Measurements from ENCODE around the gene UEVLD.

UEVLD gene

GRCh38 chr11:18618342-18619025, 29.9 kb upstream of the UEVLD start:
- TF ChIP-seq CTCF (IDR thresholded peaks at IDR 0.05), result no peak

GRCh38 chr11:18617688-18618341, 29.3 kb upstream of the UEVLD start:
- TF ChIP-seq CTCF (IDR thresholded peaks at IDR 0.05), result no peak

- no peak for TF ChIP-seq CTCF (IDR thresholded peaks at IDR 0.05)
Observed at GRCh38 chr11:18615628-18616392, 27.3 kb upstream of the UEVLD start.

- TF ChIP-seq CTCF (IDR thresholded peaks at IDR 0.05), result no peak
Observed at GRCh38 chr11:18614667-18615066, 26.1 kb upstream of the UEVLD start.

- TF ChIP-seq CTCF (IDR thresholded peaks at IDR 0.05), result no peak
Observed at GRCh38 chr11:18612394-18612793, 23.9 kb upstream of the UEVLD start.

GRCh38 chr11:18611196-18611595, 22.7 kb upstream of the UEVLD start:
- TF ChIP-seq CTCF (IDR thresholded peaks at IDR 0.05), result no peak

- TF ChIP-seq CTCF (IDR thresholded peaks at IDR 0.05), result no peak
Observed at GRCh38 chr11:18608376-18608775, 19.8 kb upstream of the UEVLD start.
